ENCODE measurements around the gene PRM2.

Gene PRM2

GRCh38 chr16:11306997-11307638, 30.8 kb upstream of the PRM2 start:
- TF ChIP-seq SIN3A (IDR thresholded peaks at IDR 0.05; ENCODE audit: borderline replicate concordance, insufficient read depth, low read length) (no peak), FOXP2 (optimal IDR thresholded peaks at IDR 0.05; ENCODE audit: borderline replicate concordance, extremely low read depth, extremely low read length, insufficient read depth) (no peak), TAF1 (IDR thresholded peaks at IDR 0.05; ENCODE audit: borderline replicate concordance, insufficient read depth, low read length) (no peak), POLR2AphosphoS5 (IDR thresholded peaks at IDR 0.05; ENCODE audit: low read depth, low read length) (no peak), REST (IDR thresholded peaks at IDR 0.05; ENCODE audit: insufficient read depth in 1 of 2, low read depth in 2 of 2, low read length in 2 of 2) (no peak)

GRCh38 chr16:11306381-11306780, 30.1 kb upstream of the PRM2 start:
- TF ChIP-seq POLR2AphosphoS5 (IDR thresholded peaks at IDR 0.05; ENCODE audit: low read depth, low read length) (no peak), TAF1 (IDR thresholded peaks at IDR 0.05; ENCODE audit: borderline replicate concordance, insufficient read depth, low read length) (no peak), FOXP2 (optimal IDR thresholded peaks at IDR 0.05; ENCODE audit: borderline replicate concordance, extremely low read depth, extremely low read length, insufficient read depth) (no peak), REST (IDR thresholded peaks at IDR 0.05; ENCODE audit: insufficient read depth in 1 of 2, low read depth in 2 of 2, low read length in 2 of 2) (no peak), SIN3A (IDR thresholded peaks at IDR 0.05; ENCODE audit: borderline replicate concordance, insufficient read depth, low read length) (no peak)

GRCh38 chr16:11303405-11304138, 27.3 kb upstream of the PRM2 start:
- TF ChIP-seq FOXP2 (optimal IDR thresholded peaks at IDR 0.05; ENCODE audit: borderline replicate concordance, extremely low read depth, extremely low read length, insufficient read depth) (no peak), TAF1 (IDR thresholded peaks at IDR 0.05; ENCODE audit: borderline replicate concordance, insufficient read depth, low read length) (no peak), POLR2AphosphoS5 (IDR thresholded peaks at IDR 0.05; ENCODE audit: low read depth, low read length) (no peak), SIN3A (IDR thresholded peaks at IDR 0.05; ENCODE audit: borderline replicate concordance, insufficient read depth, low read length) (no peak), REST (IDR thresholded peaks at IDR 0.05; ENCODE audit: insufficient read depth in 1 of 2, low read depth in 2 of 2, low read length in 2 of 2) (no peak)

DNA sequence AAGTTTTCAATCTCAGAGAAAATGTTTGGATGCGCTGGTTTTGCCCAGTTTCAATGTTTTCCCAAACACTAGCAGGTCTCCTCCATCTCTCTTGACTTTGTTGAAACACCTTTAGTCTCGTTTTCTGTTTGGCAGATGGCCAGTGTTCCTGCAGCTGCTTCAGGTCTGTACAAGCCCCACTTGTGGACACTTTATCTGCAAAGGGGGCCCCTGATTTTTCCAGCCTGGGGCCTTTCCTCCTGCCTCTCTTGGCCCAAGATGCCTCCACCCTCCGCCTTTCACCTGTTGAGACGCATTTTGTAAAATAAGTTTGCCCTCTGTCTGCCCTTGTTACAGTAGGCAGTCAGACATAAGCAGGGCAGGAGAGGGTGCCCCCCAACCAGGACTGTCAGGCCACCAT, 26.7 kb upstream of the PRM2 start:
- TF ChIP-seq TAF1 (IDR thresholded peaks at IDR 0.05; ENCODE audit: borderline replicate concordance, insufficient read depth, low read length) (no peak), SIN3A (IDR thresholded peaks at IDR 0.05; ENCODE audit: borderline replicate concordance, insufficient read depth, low read length) (no peak), POLR2AphosphoS5 (IDR thresholded peaks at IDR 0.05; ENCODE audit: low read depth, low read length) (no peak), FOXP2 (optimal IDR thresholded peaks at IDR 0.05; ENCODE audit: borderline replicate concordance, extremely low read depth, extremely low read length, insufficient read depth) (no peak), REST (IDR thresholded peaks at IDR 0.05; ENCODE audit: insufficient read depth in 1 of 2, low read depth in 2 of 2, low read length in 2 of 2) (no peak)

Measured in PFSK-1 (cell line).